GM12878 (cell line): ENCODE data around the gene KCNN1. TPM values are rescaled to one million over a fixed set of nuclear protein-coding genes. Genes with fewer than 3 reads are reported as not detected.

Experiments
- BACH1 ChIP-seq: fragments of 450-650 bp; IDR thresholded peaks from 2 replicates; pipeline ENCODE4 v1.6.1; 2017; ENCODE audit warnings: mild to moderate bottlenecking, borderline replicate concordance
- BCL11A ChIP-seq: IDR thresholded peaks from 2 replicates; pipeline ENCODE4 v1.6.1; 2011; ENCODE audit warnings: low read depth, low read length
- CHD4 ChIP-seq: fragments of 200-600 bp; sonication (generic); IDR thresholded peaks from 2 replicates; pipeline ENCODE4 v1.6.1; 2016; ENCODE audit warnings: mild to moderate bottlenecking
- CREB1 ChIP-seq: IDR thresholded peaks from 2 replicates; pipeline ENCODE4 v1.6.1; 2012; ENCODE audit warnings: low read depth, mild to moderate bottlenecking, inconsistent platforms
- E2F4 ChIP-seq: IDR thresholded peaks from 2 replicates; pipeline ENCODE4 v1.6.1; 2012; ENCODE audit warnings: low read depth, low read length, improper control_type of control experiment
- EZH2 ChIP-seq: IDR thresholded peaks from 2 replicates; pipeline ENCODE4 v1.6.1; 2012; ENCODE audit warnings: low read depth, mild to moderate bottlenecking, control low read depth, inconsistent platforms, low read length, borderline replicate concordance; ENCODE audit not compliant: control insufficient read depth
- FOS ChIP-seq: IDR thresholded peaks from 3 replicates; pipeline ENCODE4 v1.6.1; 2011; ENCODE audit warnings: borderline replicate concordance; ENCODE audit not compliant: insufficient read length; ENCODE audit errors: extremely low read depth
- JUND ChIP-seq: IDR thresholded peaks from 2 replicates; pipeline ENCODE4 v1.6.1; 2012; ENCODE audit warnings: low read depth, mild to moderate bottlenecking, low read length, improper control_type of control experiment, moderate library complexity
- MEF2A ChIP-seq: IDR thresholded peaks from 2 replicates; pipeline ENCODE4 v1.6.1; 2011; ENCODE audit warnings: low read depth, mild to moderate bottlenecking, low read length, moderate library complexity; ENCODE audit not compliant: insufficient read depth
- MYC ChIP-seq: IDR thresholded peaks from 2 replicates; pipeline ENCODE4 v1.6.1; 2011; ENCODE audit warnings: mild to moderate bottlenecking, low read length, moderate library complexity, inconsistent platforms; ENCODE audit not compliant: insufficient read depth, insufficient replicate concordance, insufficient read length, severe bottlenecking
- PAX8 ChIP-seq: fragments of 450-650 bp; IDR thresholded peaks from 2 replicates; pipeline ENCODE4 v1.6.1; 2017; ENCODE audit warnings: mild to moderate bottlenecking, moderate library complexity
- POU2F2 ChIP-seq: IDR thresholded peaks from 3 replicates; pipeline ENCODE4 v1.6.1; 2011; ENCODE audit warnings: low read depth, mild to moderate bottlenecking, low read length, borderline replicate concordance
- TCF12 ChIP-seq: IDR thresholded peaks from 2 replicates; pipeline ENCODE4 v1.6.1; 2011; ENCODE audit warnings: low read depth, mild to moderate bottlenecking, low read length
- TCF3 ChIP-seq: IDR thresholded peaks from 2 replicates; pipeline ENCODE4 v1.6.1; 2012; ENCODE audit warnings: low read depth, mild to moderate bottlenecking, low read length, borderline replicate concordance; ENCODE audit not compliant: insufficient read depth
- ZNF207 ChIP-seq: fragments of 450-650 bp; IDR thresholded peaks from 2 replicates; pipeline ENCODE4 v1.6.1; 2014; ENCODE audit warnings: antibody characterized with exemption, mild to moderate bottlenecking, borderline replicate concordance
- polyA plus RNA-seq, 11 experiments: library from polyadenylated mRNA; depleted of rRNA in 4 of 11; unstranded in 6 of 11; stranded (reverse) in 5 of 11; fragments of >200 nt; fragmentation: Nextera tagmentation in 4 of 11; fragmentation: Illumina TruSeq in 1 of 11; extraction: Ambion mirVana in 4 of 11; extraction: Trizol in 1 of 11; gene quantifications; 1 replicate in 1 of 11; 2 replicates in 10 of 11; pipeline versions ENCODE4 v1.2.1 to v1.2.3, GENCODE V29; 2011 to 2016; ENCODE audit warnings: inconsistent platforms in 2 of 11, missing spikeins in 2 of 11, low read depth in 1 of 11
- total RNA-seq, 4 experiments: library from RNA; depleted of rRNA in 3 of 4; stranded (reverse); fragments of >200 nt in 3 of 4; fragmentation: Illumina TruSeq in 1 of 4; extraction: Trizol in 1 of 4; gene quantifications; 2 replicates each; pipeline versions ENCODE4 v1.2.1 to v1.2.3, GENCODE V29; 2013 to 2021
- TF ChIP-seq, protein P1 (sequence below): IDR thresholded peaks from 2 replicates; pipeline ENCODE4 v1.6.1; 2012; ENCODE audit warnings: low read depth, low read length, improper control_type of control experiment
- TF ChIP-seq, protein P2 (sequence below): fragments of 150-350 bp; IDR thresholded peaks from 2 replicates; pipeline ENCODE4 v1.6.1; 2014; ENCODE audit warnings: mild to moderate bottlenecking, low read depth, low read length
- TF ChIP-seq, protein P3 (sequence below): fragments of 450-650 bp; IDR thresholded peaks from 2 replicates; pipeline ENCODE4 v1.6.1; 2017; ENCODE audit warnings: antibody characterized with exemption, mild to moderate bottlenecking, moderate library complexity
- TF ChIP-seq, protein P4 (sequence below): fragments of 450-650 bp; IDR thresholded peaks from 2 replicates; pipeline ENCODE4 v1.6.1; 2017; ENCODE audit warnings: mild to moderate bottlenecking, moderate library complexity

Gene KCNN1
- total and polyA plus RNA-seq, 10 of the 15 experiments (the other 5 are each of a cell fraction or from before 2014, with no cell fraction given): 0.02 to 0.95 (median 0.16) TPM; not detected in 1

DNA sequence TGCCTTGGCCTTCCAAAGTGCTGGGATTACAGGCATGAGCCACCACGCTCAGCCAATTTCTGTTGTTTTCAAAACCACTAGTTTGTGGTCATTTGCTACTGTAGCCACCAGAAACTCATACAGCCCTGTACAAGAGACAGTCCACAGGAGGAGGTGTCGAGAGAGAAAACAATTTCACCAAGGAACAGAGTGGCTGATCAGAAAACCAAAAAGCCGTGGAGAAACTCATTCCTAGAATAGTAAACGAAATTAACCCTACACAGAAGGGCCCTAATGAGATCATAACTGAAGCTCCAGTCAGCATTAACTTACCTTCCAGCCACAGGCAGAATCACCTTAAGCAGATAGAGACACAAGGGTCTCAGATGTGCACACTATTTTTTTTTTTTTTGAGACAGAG, 37.9 kb upstream of the KCNN1 start (continued):
- TF ChIP-seq ZNF207 (no peak), EZH2 (no peak), MYC (no peak), JUND (no peak), PAX8 (no peak), E2F4 (no peak), TCF12 (no peak), FOS (no peak), POU2F2 (no peak), BACH1 (no peak), BCL11A (no peak), CREB1 (no peak), CHD4 (no peak), TCF3 (no peak), MEF2A (peak; percentile 68; the same call in 1 of the 2 replicates)
- TF ChIP-seq, protein P1, sequence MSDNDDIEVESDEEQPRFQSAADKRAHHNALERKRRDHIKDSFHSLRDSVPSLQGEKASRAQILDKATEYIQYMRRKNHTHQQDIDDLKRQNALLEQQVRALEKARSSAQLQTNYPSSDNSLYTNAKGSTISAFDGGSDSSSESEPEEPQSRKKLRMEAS: no peak
- TF ChIP-seq, protein P2, sequence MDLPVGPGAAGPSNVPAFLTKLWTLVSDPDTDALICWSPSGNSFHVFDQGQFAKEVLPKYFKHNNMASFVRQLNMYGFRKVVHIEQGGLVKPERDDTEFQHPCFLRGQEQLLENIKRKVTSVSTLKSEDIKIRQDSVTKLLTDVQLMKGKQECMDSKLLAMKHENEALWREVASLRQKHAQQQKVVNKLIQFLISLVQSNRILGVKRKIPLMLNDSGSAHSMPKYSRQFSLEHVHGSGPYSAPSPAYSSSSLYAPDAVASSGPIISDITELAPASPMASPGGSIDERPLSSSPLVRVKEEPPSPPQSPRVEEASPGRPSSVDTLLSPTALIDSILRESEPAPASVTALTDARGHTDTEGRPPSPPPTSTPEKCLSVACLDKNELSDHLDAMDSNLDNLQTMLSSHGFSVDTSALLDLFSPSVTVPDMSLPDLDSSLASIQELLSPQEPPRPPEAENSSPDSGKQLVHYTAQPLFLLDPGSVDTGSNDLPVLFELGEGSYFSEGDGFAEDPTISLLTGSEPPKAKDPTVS: no peak
- TF ChIP-seq, protein P3, sequence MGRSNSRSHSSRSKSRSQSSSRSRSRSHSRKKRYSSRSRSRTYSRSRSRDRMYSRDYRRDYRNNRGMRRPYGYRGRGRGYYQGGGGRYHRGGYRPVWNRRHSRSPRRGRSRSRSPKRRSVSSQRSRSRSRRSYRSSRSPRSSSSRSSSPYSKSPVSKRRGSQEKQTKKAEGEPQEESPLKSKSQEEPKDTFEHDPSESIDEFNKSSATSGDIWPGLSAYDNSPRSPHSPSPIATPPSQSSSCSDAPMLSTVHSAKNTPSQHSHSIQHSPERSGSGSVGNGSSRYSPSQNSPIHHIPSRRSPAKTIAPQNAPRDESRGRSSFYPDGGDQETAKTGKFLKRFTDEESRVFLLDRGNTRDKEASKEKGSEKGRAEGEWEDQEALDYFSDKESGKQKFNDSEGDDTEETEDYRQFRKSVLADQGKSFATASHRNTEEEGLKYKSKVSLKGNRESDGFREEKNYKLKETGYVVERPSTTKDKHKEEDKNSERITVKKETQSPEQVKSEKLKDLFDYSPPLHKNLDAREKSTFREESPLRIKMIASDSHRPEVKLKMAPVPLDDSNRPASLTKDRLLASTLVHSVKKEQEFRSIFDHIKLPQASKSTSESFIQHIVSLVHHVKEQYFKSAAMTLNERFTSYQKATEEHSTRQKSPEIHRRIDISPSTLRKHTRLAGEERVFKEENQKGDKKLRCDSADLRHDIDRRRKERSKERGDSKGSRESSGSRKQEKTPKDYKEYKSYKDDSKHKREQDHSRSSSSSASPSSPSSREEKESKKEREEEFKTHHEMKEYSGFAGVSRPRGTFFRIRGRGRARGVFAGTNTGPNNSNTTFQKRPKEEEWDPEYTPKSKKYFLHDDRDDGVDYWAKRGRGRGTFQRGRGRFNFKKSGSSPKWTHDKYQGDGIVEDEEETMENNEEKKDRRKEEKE: no peak
- TF ChIP-seq, protein P4, sequence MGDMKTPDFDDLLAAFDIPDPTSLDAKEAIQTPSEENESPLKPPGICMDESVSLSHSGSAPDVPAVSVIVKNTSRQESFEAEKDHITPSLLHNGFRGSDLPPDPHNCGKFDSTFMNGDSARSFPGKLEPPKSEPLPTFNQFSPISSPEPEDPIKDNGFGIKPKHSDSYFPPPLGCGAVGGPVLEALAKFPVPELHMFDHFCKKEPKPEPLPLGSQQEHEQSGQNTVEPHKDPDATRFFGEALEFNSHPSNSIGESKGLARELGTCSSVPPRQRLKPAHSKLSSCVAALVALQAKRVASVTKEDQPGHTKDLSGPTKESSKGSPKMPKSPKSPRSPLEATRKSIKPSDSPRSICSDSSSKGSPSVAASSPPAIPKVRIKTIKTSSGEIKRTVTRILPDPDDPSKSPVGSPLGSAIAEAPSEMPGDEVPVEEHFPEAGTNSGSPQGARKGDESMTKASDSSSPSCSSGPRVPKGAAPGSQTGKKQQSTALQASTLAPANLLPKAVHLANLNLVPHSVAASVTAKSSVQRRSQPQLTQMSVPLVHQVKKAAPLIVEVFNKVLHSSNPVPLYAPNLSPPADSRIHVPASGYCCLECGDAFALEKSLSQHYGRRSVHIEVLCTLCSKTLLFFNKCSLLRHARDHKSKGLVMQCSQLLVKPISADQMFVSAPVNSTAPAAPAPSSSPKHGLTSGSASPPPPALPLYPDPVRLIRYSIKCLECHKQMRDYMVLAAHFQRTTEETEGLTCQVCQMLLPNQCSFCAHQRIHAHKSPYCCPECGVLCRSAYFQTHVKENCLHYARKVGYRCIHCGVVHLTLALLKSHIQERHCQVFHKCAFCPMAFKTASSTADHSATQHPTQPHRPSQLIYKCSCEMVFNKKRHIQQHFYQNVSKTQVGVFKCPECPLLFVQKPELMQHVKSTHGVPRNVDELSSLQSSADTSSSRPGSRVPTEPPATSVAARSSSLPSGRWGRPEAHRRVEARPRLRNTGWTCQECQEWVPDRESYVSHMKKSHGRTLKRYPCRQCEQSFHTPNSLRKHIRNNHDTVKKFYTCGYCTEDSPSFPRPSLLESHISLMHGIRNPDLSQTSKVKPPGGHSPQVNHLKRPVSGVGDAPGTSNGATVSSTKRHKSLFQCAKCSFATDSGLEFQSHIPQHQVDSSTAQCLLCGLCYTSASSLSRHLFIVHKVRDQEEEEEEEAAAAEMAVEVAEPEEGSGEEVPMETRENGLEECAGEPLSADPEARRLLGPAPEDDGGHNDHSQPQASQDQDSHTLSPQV: no peak
